ENCODE results near the gene STMN3. TPM values are rescaled to one million over a fixed set of nuclear protein-coding genes. Genes with fewer than 3 reads are reported as not detected.

Gene STMN3
- total RNA-seq, 1 donor, result 1.1 TPM

DNA sequence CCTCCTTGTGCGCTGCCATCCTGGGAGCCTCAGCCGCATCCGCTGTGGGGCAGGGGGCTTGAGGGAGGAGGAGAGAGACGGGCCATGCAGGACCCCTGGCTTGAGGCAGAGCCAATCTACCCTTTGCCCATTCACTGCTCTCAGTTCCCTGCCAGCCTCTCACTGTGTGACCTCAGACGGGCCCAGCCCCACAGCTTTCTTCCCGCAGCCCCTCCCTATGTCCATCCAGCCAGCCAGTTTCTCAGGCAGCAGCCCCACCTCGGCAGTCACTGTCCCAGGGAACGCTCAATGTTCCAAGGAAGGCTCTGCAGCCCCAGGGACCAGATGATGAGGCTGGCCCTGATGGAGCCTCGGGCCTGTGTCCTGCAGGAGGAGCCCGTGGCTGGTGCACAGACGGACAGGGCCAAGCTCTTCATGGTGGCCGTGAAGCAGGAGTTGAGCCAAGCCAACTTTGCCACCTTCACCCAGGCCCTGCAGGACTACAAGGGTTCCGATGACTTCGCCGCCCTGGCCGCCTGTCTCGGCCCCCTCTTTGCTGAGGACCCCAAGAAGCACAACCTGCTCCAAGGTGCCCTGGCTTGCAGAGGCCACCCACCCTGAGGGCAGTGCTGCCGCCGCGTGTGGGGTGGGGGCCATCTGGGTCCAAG is 39.3 kb upstream of the STMN3 start:
- H3K9me3 ChIP-seq (ENCODE audit: low read depth, low read length), result no peaks in the 10 kb centered on the region
- peaks cover 3% of the 10 kb centered on the region for H3K36me3 ChIP-seq (ENCODE audit: insufficient read depth, low read length)
- no peaks in the 10 kb centered on the region for H4K20me1 ChIP-seq (ENCODE audit: insufficient read depth, low read length)
- H3K4me2 ChIP-seq (ENCODE audit: insufficient read depth, low read length), result no peak overlapping the region
- peak; percentile 95 for DNase-seq (ENCODE audit: insufficient read length, low spot score, missing footprints)
- H3K4me3 ChIP-seq (ENCODE audit: insufficient read depth, low read length), result no peak overlapping the region
- H3K4me1 ChIP-seq (ENCODE audit: insufficient read depth, low read length), result peaks cover 9% of the 10 kb centered on the region
- H3K79me2 ChIP-seq (ENCODE audit: insufficient read depth, low read length), result no peaks in the 10 kb centered on the region
- no peak for TF ChIP-seq CTCF (IDR thresholded peaks at IDR 0.05; ENCODE audit: extremely low read depth, low read depth, low read length)
- H3K27ac ChIP-seq (ENCODE audit: low read depth, low read length), result no peak overlapping the region
- H2AFZ ChIP-seq (ENCODE audit: low read length), result no peak overlapping the region
- H3K27me3 ChIP-seq (ENCODE audit: insufficient read depth, low read length), result no peaks in the 10 kb centered on the region

DNA sequence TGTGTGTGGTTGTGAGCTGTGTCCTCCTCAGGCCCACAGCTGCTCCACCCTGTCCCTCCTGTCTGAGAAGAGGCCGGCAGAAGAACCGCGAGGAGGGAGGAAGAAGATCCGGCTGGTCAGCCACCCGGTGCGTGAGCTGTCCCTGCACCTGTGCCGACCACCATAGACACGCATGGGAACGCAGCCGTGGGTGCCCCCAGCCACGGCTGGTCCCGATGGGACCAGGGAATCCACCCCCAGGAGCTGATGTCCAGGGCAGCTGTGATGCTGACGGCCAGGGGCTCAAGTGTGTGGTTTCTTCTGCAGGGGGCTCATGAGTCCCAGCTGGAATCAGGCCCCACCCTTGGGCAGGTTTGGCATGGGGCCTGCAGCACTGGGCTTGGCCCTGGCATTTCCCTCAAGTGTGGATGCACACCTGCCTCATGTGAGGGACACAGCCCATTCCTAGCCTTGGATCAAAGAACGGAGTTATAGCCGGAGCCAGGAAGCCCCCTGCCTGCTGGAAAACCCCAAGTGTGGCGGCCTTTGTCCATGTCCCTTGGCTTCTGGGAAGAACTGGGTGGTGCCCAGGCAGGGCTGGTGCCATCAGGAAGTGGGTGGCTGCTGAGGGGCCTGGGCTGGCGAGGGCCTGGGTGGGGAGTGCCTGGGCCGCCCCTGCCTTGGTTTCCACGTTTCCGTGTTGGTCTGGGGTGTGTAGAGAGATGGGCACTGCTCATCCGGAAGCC is 38.6 kb upstream of the STMN3 start:
- Histone ChIP-seq H2AFZ (ENCODE audit: low read length) (no peak overlapping the region), H3K4me3 (ENCODE audit: insufficient read depth, low read length) (no peak overlapping the region), H3K27me3 (ENCODE audit: insufficient read depth, low read length) (no peaks in the 10 kb centered on the region), H3K79me2 (ENCODE audit: insufficient read depth, low read length) (no peaks in the 10 kb centered on the region), H4K20me1 (ENCODE audit: insufficient read depth, low read length) (no peaks in the 10 kb centered on the region), H3K9me3 (ENCODE audit: low read depth, low read length) (no peaks in the 10 kb centered on the region), H3K27ac (ENCODE audit: low read depth, low read length) (no peak overlapping the region), H3K36me3 (ENCODE audit: insufficient read depth, low read length) (peaks cover 3% of the 10 kb centered on the region), H3K4me2 (ENCODE audit: insufficient read depth, low read length) (no peak overlapping the region), H3K4me1 (ENCODE audit: insufficient read depth, low read length) (peaks cover 4% of the 10 kb centered on the region)
- DNase-seq (ENCODE audit: insufficient read length, low spot score, missing footprints), result peak; percentile 84
- TF ChIP-seq CTCF (IDR thresholded peaks at IDR 0.05; ENCODE audit: extremely low read depth, low read depth, low read length), result no peak

DNA sequence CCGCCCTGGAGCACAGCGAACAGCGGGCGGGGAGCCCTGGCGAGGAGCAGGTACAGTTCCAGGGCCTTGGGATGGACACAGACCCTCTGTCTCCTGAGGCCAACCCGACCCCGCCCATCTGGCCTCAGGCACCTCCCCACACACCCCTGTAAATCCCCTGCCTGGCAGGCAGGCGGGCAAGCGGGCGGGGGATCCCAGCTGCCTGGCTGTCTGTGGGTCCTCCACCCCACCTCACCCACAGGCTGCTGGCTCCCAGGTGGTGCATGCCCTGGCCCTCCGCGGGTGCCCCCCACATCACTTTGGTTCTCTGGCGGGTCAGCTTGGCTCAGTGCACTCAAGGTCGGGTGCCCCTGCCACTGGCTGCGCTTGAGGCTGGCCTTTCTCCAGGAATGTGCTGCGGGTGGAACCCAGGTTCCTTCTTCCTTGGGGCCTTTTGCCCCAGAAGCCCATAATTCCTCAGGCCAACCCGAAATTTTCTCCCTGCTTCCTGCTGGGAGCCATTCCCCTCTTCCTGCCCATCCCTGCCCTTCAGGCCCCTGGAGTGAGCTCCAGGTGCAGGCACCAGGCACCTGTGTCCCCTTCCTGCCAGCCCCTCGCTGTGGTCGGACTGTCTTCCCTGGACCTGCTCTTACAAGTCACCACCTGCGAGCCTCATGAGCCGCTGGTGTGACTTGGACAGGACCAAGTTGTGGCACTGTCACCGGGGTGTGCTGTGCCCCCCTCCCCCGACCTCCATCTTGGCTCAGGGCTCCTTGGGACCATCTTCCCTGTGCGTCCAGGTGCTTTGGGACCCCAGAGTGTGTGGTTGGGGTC is 37.9 kb upstream of the STMN3 start:
- Histone ChIP-seq H3K4me2 (ENCODE audit: insufficient read depth, low read length) (no peak overlapping the region), H3K27ac (ENCODE audit: low read depth, low read length) (no peak overlapping the region), H3K36me3 (ENCODE audit: insufficient read depth, low read length) (peaks cover 3% of the 10 kb centered on the region), H3K4me3 (ENCODE audit: insufficient read depth, low read length) (no peak overlapping the region), H2AFZ (ENCODE audit: low read length) (no peak overlapping the region), H3K4me1 (ENCODE audit: insufficient read depth, low read length) (peaks cover 4% of the 10 kb centered on the region), H4K20me1 (ENCODE audit: insufficient read depth, low read length) (no peaks in the 10 kb centered on the region), H3K9me3 (ENCODE audit: low read depth, low read length) (no peaks in the 10 kb centered on the region), H3K27me3 (ENCODE audit: insufficient read depth, low read length) (no peaks in the 10 kb centered on the region), H3K79me2 (ENCODE audit: insufficient read depth, low read length) (no peaks in the 10 kb centered on the region)
- TF ChIP-seq CTCF (IDR thresholded peaks at IDR 0.05; ENCODE audit: extremely low read depth, low read depth, low read length), result no peak
- DNase-seq (ENCODE audit: insufficient read length, low spot score, missing footprints), result peak; percentile 82

All from osteoblast (primary cell).